ENCODE results near the gene MT1F. TPM values are rescaled to one million over a fixed set of nuclear protein-coding genes. Genes with fewer than 3 reads are reported as not detected.
"Not testable (repeated sequence)": the region's sequence is repeated elsewhere in the genome, so short reads cannot be mapped to it uniquely, and the experiment has no call there.

Gene MT1F
- total RNA-seq, 1 donor from 2014 or later, result 12.7 TPM

GRCh38 chr16:56615353-56615752 lies 42.4 kb upstream of the MT1F start:
- Mint-ChIP-seq H3K36me3 (ENCODE audit: unreplicated experiment) (no peaks in the 10 kb centered on the region), H3K4me1 (ENCODE audit: unreplicated experiment) (peaks cover 35% of the 10 kb centered on the region), H3K27ac (ENCODE audit: unreplicated experiment) (no peak overlapping the region), H3K9me3 (ENCODE audit: unreplicated experiment) (no peaks in the 10 kb centered on the region), H3K4me3 (ENCODE audit: unreplicated experiment) (no peak overlapping the region), H3K27me3 (ENCODE audit: unreplicated experiment) (no peaks in the 10 kb centered on the region)
- no peak for TF ChIP-seq CTCF (IDR thresholded peaks at IDR 0.05)
- no peak for DNase-seq (ENCODE audit: extremely low spot score, unreplicated experiment)

- DNase-seq (ENCODE audit: extremely low spot score, unreplicated experiment), result no peak
- H3K36me3 Mint-ChIP-seq (ENCODE audit: unreplicated experiment), result no peaks in the 10 kb centered on the region
- H3K4me3 Mint-ChIP-seq (ENCODE audit: unreplicated experiment), result peak overlapping the region; percentile 4
- H3K9me3 Mint-ChIP-seq (ENCODE audit: unreplicated experiment), result no peaks in the 10 kb centered on the region
- no peak overlapping the region for H3K27ac Mint-ChIP-seq (ENCODE audit: unreplicated experiment)
- peaks cover 26% of the 10 kb centered on the region for H3K4me1 Mint-ChIP-seq (ENCODE audit: unreplicated experiment)
- no peaks in the 10 kb centered on the region for H3K27me3 Mint-ChIP-seq (ENCODE audit: unreplicated experiment)
- TF ChIP-seq CTCF (IDR thresholded peaks at IDR 0.05), result no peak
Measured at GRCh38 chr16:56616608-56617211, 41.0 kb upstream of the MT1F start.

- Mint-ChIP-seq H3K9me3 (ENCODE audit: unreplicated experiment) (no peaks in the 10 kb centered on the region), H3K4me3 (ENCODE audit: unreplicated experiment) (peak overlapping the region; percentile 42), H3K4me1 (ENCODE audit: unreplicated experiment) (peaks cover 28% of the 10 kb centered on the region), H3K27ac (ENCODE audit: unreplicated experiment) (no peak overlapping the region), H3K36me3 (ENCODE audit: unreplicated experiment) (no peaks in the 10 kb centered on the region), H3K27me3 (ENCODE audit: unreplicated experiment) (no peaks in the 10 kb centered on the region)
- DNase-seq (ENCODE audit: extremely low spot score, unreplicated experiment), result no peak
- TF ChIP-seq CTCF (IDR thresholded peaks at IDR 0.05), result no peak
Measured at GRCh38 chr16:56617212-56618085, 40.3 kb upstream of the MT1F start.

DNA sequence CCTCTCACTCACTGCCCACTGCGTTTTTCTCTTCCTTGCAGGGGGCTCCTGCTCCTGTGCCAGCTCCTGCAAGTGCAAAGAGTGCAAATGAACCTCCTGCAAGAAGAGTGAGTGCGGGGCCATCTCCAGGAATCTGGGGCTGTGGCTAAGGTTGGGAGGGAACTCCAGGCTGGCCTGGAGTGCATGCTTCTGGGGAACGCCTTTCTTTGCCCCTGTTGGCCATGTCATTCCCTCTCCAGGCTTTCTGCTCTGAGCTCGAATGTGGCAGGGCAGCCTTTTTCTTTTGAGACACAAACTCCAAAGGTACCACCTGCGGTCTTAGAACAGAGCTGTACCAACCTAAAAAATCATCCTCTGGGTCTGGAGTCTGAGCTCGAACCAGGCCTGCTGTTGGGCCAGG lies 39.6 kb upstream of the MT1F start:
- Mint-ChIP-seq H3K27me3 (ENCODE audit: unreplicated experiment) (no peaks in the 10 kb centered on the region), H3K36me3 (ENCODE audit: unreplicated experiment) (no peaks in the 10 kb centered on the region), H3K27ac (ENCODE audit: unreplicated experiment) (no peak overlapping the region), H3K9me3 (ENCODE audit: unreplicated experiment) (no peaks in the 10 kb centered on the region), H3K4me3 (ENCODE audit: unreplicated experiment) (no peak overlapping the region), H3K4me1 (ENCODE audit: unreplicated experiment) (peaks cover 26% of the 10 kb centered on the region)
- no peak for TF ChIP-seq CTCF (IDR thresholded peaks at IDR 0.05)
- no peak for DNase-seq (ENCODE audit: extremely low spot score, unreplicated experiment)

- Mint-ChIP-seq H3K27ac (ENCODE audit: unreplicated experiment) (no peak overlapping the region), H3K9me3 (ENCODE audit: unreplicated experiment) (no peaks in the 10 kb centered on the region), H3K27me3 (ENCODE audit: unreplicated experiment) (no peaks in the 10 kb centered on the region), H3K4me1 (ENCODE audit: unreplicated experiment) (peaks cover 18% of the 10 kb centered on the region), H3K36me3 (ENCODE audit: unreplicated experiment) (no peaks in the 10 kb centered on the region), H3K4me3 (ENCODE audit: unreplicated experiment) (no peak overlapping the region)
- no peak for TF ChIP-seq CTCF (IDR thresholded peaks at IDR 0.05)
- DNase-seq (ENCODE audit: extremely low spot score, unreplicated experiment), result no peak
Measured at GRCh38 chr16:56620339-56620897, 37.3 kb upstream of the MT1F start.

GRCh38 chr16:56621665-56622445 lies 35.9 kb upstream of the MT1F start:
- not testable (repeated sequence) for H3K27me3 Mint-ChIP-seq (ENCODE audit: unreplicated experiment); H3K9me3 Mint-ChIP-seq (ENCODE audit: unreplicated experiment); H3K27ac Mint-ChIP-seq (ENCODE audit: unreplicated experiment); H3K4me3 Mint-ChIP-seq (ENCODE audit: unreplicated experiment); DNase-seq (ENCODE audit: extremely low spot score, unreplicated experiment); H3K36me3 Mint-ChIP-seq (ENCODE audit: unreplicated experiment)
- H3K4me1 Mint-ChIP-seq (ENCODE audit: unreplicated experiment), result peaks cover 29% of the 10 kb centered on the region

DNA sequence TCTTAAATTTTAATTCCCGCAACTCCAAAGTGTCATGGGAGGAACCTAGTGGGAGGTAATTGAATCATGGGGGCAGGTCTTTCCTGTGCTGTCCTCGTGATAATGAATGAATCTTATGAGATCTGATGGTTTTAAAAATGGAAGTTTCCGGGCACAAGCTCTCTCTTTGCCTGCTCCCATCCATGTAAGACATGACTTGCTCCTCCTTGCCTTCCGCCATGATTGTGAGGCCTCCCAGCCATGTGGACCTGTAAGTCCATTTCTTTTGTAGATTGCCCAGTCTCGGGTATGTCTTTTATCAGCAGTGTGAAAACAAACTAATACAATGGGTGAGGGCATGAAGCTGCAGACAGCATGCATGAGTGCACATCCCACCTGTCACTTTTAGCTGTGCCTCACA lies 34.6 kb upstream of the MT1F start:
- H3K4me3 Mint-ChIP-seq (ENCODE audit: unreplicated experiment); H3K27ac Mint-ChIP-seq (ENCODE audit: unreplicated experiment); H3K9me3 Mint-ChIP-seq (ENCODE audit: unreplicated experiment); DNase-seq (ENCODE audit: extremely low spot score, unreplicated experiment); H3K36me3 Mint-ChIP-seq (ENCODE audit: unreplicated experiment); H3K27me3 Mint-ChIP-seq (ENCODE audit: unreplicated experiment): not testable (repeated sequence)
- H3K4me1 Mint-ChIP-seq (ENCODE audit: unreplicated experiment), result peaks cover 32% of the 10 kb centered on the region
